ENCODE measurements around the gene UBA3.

The UBA3 gene
- long read RNA-seq, transcript UBA3-201 (17 exons, 2,112 nt), result minor isoform, 17 of 221 reads
- long read RNA-seq, transcript UBA3-202 (18 exons, 2,154 nt), result major isoform, 149 of 221 reads
- long read RNA-seq, transcript UBA3-209 (4 exons, 622 nt), result minor isoform, 5 of 221 reads
- long read RNA-seq, partial matches to known transcripts, result 17 of 221 reads
- long read RNA-seq, other reads (novel, unspliced or antisense), result 30 of 221 reads

DNA sequence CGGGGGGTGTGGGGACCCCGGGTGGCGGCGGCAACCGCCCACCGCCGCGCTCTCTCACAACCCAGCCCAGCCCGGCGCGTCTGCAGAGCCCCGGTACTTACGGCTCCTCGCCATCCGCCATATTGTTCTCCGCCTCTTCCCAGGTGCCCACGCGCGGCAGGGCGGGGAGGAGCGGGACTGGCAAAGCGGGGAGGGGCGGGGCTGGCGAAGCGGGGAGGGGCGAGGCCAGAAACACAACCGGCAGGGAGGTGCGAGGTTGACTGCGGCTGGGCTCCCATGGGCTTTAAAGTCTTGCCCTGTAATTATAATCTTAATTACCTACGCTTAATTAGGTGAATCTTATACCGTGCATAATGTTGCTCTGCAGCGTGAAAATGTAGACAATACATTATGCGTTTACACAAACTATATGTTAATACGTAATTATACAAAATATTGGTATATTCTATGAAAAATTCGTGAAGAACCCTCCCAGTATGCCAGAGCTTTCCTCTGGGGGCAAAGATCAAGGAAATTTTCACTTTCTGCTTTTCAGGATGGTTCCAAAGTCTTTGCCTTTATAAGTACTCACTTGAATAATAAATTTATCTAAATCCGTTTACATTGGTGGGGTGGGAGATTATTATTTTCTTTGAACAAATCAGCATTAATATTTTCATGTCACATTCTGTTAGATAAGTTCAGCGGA lies at the start of gene UBA3:
Gene UBA3 (minus strand): TSS at position 133 of the 688 bp plus-strand sequence. CDS start 12 bp downstream, at position 121.
- peak; percentile 57 to 90 for DNase-seq (ENCODE audit: low read depth in 1 of 2, low spot score in 1 of 2)
- no peaks in the 10 kb centered on the region for H3K27me3 ChIP-seq (ENCODE audit: insufficient read depth, poor library complexity, severe bottlenecking)
- TF ChIP-seq POLR2AphosphoS5 (IDR thresholded peaks at IDR 0.05; ENCODE audit: low read depth) (peak; percentile 71; the same call in 1 of the 2 replicates), CTCF (IDR thresholded peaks at IDR 0.05; ENCODE audit: insufficient read depth, low read length) (no peak)
- TF ChIP-seq, protein P1, sequence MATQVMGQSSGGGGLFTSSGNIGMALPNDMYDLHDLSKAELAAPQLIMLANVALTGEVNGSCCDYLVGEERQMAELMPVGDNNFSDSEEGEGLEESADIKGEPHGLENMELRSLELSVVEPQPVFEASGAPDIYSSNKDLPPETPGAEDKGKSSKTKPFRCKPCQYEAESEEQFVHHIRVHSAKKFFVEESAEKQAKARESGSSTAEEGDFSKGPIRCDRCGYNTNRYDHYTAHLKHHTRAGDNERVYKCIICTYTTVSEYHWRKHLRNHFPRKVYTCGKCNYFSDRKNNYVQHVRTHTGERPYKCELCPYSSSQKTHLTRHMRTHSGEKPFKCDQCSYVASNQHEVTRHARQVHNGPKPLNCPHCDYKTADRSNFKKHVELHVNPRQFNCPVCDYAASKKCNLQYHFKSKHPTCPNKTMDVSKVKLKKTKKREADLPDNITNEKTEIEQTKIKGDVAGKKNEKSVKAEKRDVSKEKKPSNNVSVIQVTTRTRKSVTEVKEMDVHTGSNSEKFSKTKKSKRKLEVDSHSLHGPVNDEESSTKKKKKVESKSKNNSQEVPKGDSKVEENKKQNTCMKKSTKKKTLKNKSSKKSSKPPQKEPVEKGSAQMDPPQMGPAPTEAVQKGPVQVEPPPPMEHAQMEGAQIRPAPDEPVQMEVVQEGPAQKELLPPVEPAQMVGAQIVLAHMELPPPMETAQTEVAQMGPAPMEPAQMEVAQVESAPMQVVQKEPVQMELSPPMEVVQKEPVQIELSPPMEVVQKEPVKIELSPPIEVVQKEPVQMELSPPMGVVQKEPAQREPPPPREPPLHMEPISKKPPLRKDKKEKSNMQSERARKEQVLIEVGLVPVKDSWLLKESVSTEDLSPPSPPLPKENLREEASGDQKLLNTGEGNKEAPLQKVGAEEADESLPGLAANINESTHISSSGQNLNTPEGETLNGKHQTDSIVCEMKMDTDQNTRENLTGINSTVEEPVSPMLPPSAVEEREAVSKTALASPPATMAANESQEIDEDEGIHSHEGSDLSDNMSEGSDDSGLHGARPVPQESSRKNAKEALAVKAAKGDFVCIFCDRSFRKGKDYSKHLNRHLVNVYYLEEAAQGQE (IDR thresholded peaks at IDR 0.05; ENCODE audit: insufficient replicate concordance, low read depth), result peak; percentile 48
- H3K4me3 ChIP-seq (replicated peaks; ENCODE audit: insufficient read depth, low read length), result peak within 1 kb of the TSS; percentile 78
- H3K27ac ChIP-seq (replicated peaks), result peak within 1 kb of the TSS; percentile 64

DNA sequence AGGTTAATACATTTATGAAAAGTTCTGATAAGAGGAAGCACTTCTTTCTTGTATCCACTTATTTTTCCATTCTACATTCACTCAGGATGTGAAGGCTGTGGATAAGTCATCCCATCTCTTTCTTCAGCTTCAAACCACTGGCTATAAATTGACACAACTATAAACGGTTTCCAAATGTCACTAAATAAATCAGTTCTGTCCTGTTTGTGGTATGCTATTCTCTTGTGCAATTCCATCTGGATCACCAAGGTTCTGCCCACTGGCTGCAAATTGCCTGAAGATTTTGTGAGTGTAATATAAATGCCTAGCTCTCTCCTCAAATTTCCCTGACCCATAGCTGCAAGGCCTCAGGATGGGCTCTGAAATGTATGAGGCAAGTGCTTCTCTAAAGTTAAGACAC lies 49.4 kb upstream of the UBA3 start:
- Histone ChIP-seq H3K4me3 (replicated peaks; ENCODE audit: insufficient read depth, low read length) (no peak overlapping the region), H3K27ac (replicated peaks) (no peak overlapping the region), H3K27me3 (ENCODE audit: insufficient read depth, poor library complexity, severe bottlenecking) (no peaks in the 10 kb centered on the region)
- TF ChIP-seq POLR2AphosphoS5 (IDR thresholded peaks at IDR 0.05; ENCODE audit: low read depth) (no peak), CTCF (IDR thresholded peaks at IDR 0.05; ENCODE audit: insufficient read depth, low read length) (no peak), SPI1 (IDR thresholded peaks at IDR 0.05; ENCODE audit: borderline replicate concordance, low read depth) (no peak), GABPA (IDR thresholded peaks at IDR 0.05; ENCODE audit: low read depth) (no peak)
- TF ChIP-seq, protein P1 (IDR thresholded peaks at IDR 0.05; ENCODE audit: insufficient replicate concordance, low read depth), result no peak
- DNase-seq (ENCODE audit: low read depth in 1 of 2, low spot score in 1 of 2), result no peak

- no peak overlapping the region for H3K4me3 ChIP-seq (replicated peaks; ENCODE audit: insufficient read depth, low read length)
- TF ChIP-seq CTCF (IDR thresholded peaks at IDR 0.05; ENCODE audit: insufficient read depth, low read length), result no peak
- TF ChIP-seq POLR2AphosphoS5 (IDR thresholded peaks at IDR 0.05; ENCODE audit: low read depth), result no peak
- TF ChIP-seq, protein P1 (IDR thresholded peaks at IDR 0.05; ENCODE audit: insufficient replicate concordance, low read depth), result no peak
- no peak for TF ChIP-seq GABPA (IDR thresholded peaks at IDR 0.05; ENCODE audit: low read depth)
- TF ChIP-seq SPI1 (IDR thresholded peaks at IDR 0.05; ENCODE audit: borderline replicate concordance, low read depth), result no peak
- H3K27ac ChIP-seq (replicated peaks), result no peak overlapping the region
- no peaks in the 10 kb centered on the region for H3K27me3 ChIP-seq (ENCODE audit: insufficient read depth, poor library complexity, severe bottlenecking)
- no peak for DNase-seq (ENCODE audit: low read depth in 1 of 2, low spot score in 1 of 2)
Observed at GRCh38 chr3:69128509-69128908, 48.3 kb upstream of the UBA3 start.
